Ovary (tissue), 9 donors: ENCODE measurements around the gene SGCA. TPM values are rescaled to one million over a fixed set of nuclear protein-coding genes. Genes with fewer than 3 reads are reported as not detected.
A peak's percentile ranks its signal among the peaks of the same experiment; 100 is the strongest.

Source experiments
- DNase-seq, 5 donors: peaks; one replicate each; pipeline ENCODE4 v3.0.0-alpha.2; 2019 to 2020
- H3K27ac ChIP-seq, 2 donors: fragments of 200-600 bp; one replicate each; pipeline versions ENCODE4 v1.5.1 to v1.8.0; 2019 to 2022
- H3K27me3 ChIP-seq: fragments of 200-600 bp; one replicate; pipeline ENCODE4 v1.8.0; 2022
- H3K36me3 ChIP-seq: fragments of 200-600 bp; sonication (generic); one replicate; pipeline ENCODE4 v1.5.1; 2019
- H3K4me1 ChIP-seq: one replicate; pipeline ENCODE4 v1.8.1; 2013; ENCODE audit warnings: mild to moderate bottlenecking, moderate library complexity; ENCODE audit not compliant: insufficient read depth
- H3K4me3 ChIP-seq: fragments of 200-600 bp; sonication (generic); one replicate; pipeline ENCODE4 v1.5.1; 2017
- H3K9me3 ChIP-seq, 2 donors: fragments of 200-600 bp in 1 of 2; sonication (generic) in 1 of 2; one replicate each; pipeline versions ENCODE4 v1.5.1 to v1.8.1; 2013 to 2019; ENCODE audit warnings: mild to moderate bottlenecking in 1 of 2, moderate library complexity in 1 of 2
- EP300 ChIP-seq: sonication (generic); formaldehyde crosslinking; IDR thresholded peaks from one replicate; pipeline ENCODE4 v1.6.1; 2017; ENCODE audit warnings: antibody characterized with exemption
- POLR2A ChIP-seq: fragments of 450-650 bp; IDR thresholded peaks from one replicate; pipeline ENCODE4 v1.6.1; 2017; ENCODE audit warnings: antibody characterized with exemption, mild to moderate bottlenecking, moderate library complexity
- WGBS, 3 donors: extraction: QIAGEN DNeasy Blood & Tissue Kit in 1 of 3; methylation state at CpG; one replicate each; pipeline versions ENCODE4 v1.1.5 to v1.1.7; 2013 to 2017; 5-methylcytosine and 5-hydroxymethylcytosine counted together
- intact Hi-C, 4 donors: fragments of 100-400 bp; cut with DNase I; formaldehyde crosslinking; loops; one replicate each; pipeline versions ENCODE4 v1.11.0 to v1.15.1; 2022 to 2023
- polyA plus RNA-seq, 2 donors: library from polyadenylated mRNA; stranded (reverse); fragments of 200-250 nt in 1 of 2; fragments of 350-450 nt in 1 of 2; fragmentation: Illumina TruSeq in 1 of 2; extraction: RNeasy Lipid Tissue Mini Kit (QIAGEN cat#74804) in 1 of 2; gene quantifications; one replicate each; pipeline ENCODE4 v1.2.3, GENCODE V29; 2013 to 2014
- total RNA-seq, 7 donors: library from RNA; depleted of rRNA in 2 of 7; stranded (reverse); fragments of >200 nt in 2 of 7; fragmentation: NEBNext Ultra II Directional in 3 of 7; extraction: Animal tissue kit (Norgen Biotek cat#: 25700) in 3 of 7; gene quantifications; one replicate each; pipeline versions ENCODE4 v1.1.0 to v1.2.4, GENCODE V29; 2016 to 2023
- TF ChIP-seq, protein P1 (sequence below), 3 donors: fragments of 450-650 bp in 2 of 3; fragments of 200-600 bp in 1 of 3; IDR thresholded peaks; one replicate each; pipeline versions ENCODE4 v1.5.1 to v1.8.0; 2016 to 2022; ENCODE audit warnings: antibody characterized with exemption in 3 of 3, mild to moderate bottlenecking in 1 of 3
- donor health status: DM: no; HTN: no; CAD: no; lungs with moderate emphysema.
- donor health status: DM: no; HTN: no; CAD: no.
- donor health status: Bipolar disorder and iron deficiency.
- donor health status: DM: yes; HTN: yes; CAD: no.
- donor health status: DM: no; HTN: no; CAD: no.
- donor health status: DM: yes; HTN: yes; CAD: no.

SGCA gene
- total and polyA plus RNA-seq, 9 donors, result 0.48 to 3.4 (median 2.2) TPM

DNA sequence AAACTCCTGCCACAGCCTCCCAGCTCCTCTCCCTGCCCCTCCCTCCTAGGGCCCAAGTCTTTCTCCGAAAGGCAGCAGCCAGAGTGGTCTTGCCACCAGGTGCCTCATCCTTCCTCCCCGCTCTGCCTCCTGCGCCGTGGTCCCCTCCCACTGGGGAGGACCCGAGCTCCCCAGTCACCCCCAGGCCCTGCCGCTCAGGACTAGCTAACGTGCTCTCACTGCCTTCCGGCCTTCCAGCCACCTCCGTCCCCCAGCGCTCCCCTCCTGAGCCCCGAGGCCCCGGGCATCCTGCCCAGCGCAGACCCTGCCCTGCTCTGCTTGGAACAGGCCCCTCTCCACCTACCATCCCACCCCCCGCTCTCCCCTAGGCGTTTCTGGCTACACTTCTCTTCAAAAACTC, 55.0 kb downstream of the SGCA start:
- peaks cover 16% of the 10 kb centered on the region for H3K4me1 ChIP-seq

DNA sequence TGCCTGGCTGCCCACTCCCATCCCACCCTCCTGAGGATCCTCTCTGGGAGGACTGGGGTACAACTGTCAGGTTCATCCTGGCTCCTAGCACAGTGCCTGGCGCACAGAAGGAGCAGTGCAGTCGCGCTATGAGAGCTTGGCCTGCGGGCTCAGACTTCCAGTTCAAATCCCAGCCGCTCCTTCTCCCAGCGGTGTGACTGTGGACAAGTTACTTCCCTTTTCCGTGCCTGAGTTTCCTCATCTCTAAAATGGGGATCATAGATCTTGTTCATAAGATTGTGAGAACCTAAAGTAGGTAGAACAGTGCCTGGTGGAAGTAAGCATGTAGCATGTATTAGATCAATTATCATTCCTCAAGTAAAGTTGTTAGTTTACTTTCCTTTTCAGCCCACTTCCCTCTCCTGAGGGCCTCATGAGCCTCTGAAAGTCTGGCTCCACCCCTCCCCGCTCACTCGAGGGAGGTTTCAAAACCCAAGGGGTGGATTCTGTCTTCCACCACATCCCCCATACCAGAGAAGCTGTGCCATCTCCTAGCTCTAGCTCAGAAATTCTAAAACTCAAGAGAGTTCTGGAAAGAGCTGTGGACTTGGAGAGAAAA, 55.6 kb downstream of the SGCA start:
- 79 to 81% (median 80%) methylated on average over 9 of the region's 9 CpGs for WGBS, 3 donors

More for the DNA sequence above, 55.0 kb downstream of the SGCA start:
- WGBS, 3 donors, result 80 to 88% (median 84%) methylated on average over 15 of the region's 15 CpGs
- no peaks in the 10 kb centered on the region for H3K9me3 ChIP-seq
- peak in 3 of 5 donors; percentile 34 to 56 (median 52) for DNase-seq
- peak overlapping the region in 1 of 2 donors; percentile 78 for H3K27ac ChIP-seq
- TF ChIP-seq EP300, result no peak
- H3K4me3 ChIP-seq, result no peak overlapping the region
- intact Hi-C loops, result loop anchor here in 1 of 4 donors (5.0 kb wide), 1 partner anchor 36 kb away; no protein-coding TSS in a partner anchor
- H3K27me3 ChIP-seq, result no peaks in the 10 kb centered on the region
- no peaks in the 10 kb centered on the region for H3K36me3 ChIP-seq

DNA sequence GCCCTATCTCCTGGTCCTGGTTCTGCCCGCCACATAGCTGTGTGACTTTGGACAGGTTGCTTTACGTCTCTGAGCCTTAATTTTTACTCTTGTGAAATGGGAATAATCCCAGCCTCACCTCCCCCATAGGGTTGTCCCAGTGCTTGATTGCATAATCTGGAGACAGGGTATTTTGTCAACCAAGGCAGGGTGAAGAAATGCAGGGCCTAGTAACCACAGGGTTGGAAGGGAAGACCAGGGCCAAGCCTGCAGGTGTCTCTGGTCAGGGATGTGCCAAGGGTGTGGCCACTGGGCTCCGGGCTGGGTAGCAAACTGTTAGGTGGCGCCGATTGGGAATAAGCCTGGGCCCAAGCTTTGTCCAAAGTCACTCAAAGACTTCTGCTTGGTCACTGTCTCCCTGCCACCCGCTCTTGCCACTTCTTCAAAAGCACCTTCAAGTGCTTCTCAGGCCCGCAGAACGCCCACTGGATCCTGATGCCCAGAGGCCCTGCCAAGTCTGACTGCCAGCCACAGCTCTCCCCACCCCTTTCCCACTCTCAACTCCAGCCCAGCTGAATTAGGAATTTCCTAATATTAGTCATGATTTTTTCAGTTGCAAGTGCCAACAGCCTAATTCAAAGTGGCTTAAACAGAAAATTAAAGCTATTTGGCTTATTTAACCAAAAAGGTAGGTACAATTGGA, 56.2 kb downstream of the SGCA start:
- intact Hi-C loops, result loop anchor here in 1 of 4 donors (5.0 kb wide), 1 partner anchor 35 kb away; no protein-coding TSS in a partner anchor

More for the DNA sequence above, 55.6 kb downstream of the SGCA start:
- peaks cover 16% of the 10 kb centered on the region for H3K4me1 ChIP-seq
- H3K4me3 ChIP-seq, result no peak overlapping the region
- intact Hi-C loops, result loop anchor here in 1 of 4 donors (5.0 kb wide), 1 partner anchor 36 kb away; no protein-coding TSS in a partner anchor
- H3K36me3 ChIP-seq, result no peaks in the 10 kb centered on the region
- peak overlapping the region; percentile 33 to 53 for H3K27ac ChIP-seq
- TF ChIP-seq POLR2A (no peak), EP300 (no peak)
- TF ChIP-seq, protein P1, sequence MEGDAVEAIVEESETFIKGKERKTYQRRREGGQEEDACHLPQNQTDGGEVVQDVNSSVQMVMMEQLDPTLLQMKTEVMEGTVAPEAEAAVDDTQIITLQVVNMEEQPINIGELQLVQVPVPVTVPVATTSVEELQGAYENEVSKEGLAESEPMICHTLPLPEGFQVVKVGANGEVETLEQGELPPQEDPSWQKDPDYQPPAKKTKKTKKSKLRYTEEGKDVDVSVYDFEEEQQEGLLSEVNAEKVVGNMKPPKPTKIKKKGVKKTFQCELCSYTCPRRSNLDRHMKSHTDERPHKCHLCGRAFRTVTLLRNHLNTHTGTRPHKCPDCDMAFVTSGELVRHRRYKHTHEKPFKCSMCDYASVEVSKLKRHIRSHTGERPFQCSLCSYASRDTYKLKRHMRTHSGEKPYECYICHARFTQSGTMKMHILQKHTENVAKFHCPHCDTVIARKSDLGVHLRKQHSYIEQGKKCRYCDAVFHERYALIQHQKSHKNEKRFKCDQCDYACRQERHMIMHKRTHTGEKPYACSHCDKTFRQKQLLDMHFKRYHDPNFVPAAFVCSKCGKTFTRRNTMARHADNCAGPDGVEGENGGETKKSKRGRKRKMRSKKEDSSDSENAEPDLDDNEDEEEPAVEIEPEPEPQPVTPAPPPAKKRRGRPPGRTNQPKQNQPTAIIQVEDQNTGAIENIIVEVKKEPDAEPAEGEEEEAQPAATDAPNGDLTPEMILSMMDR (IDR thresholded peaks at IDR 0.05), result no peak
- no peaks in the 10 kb centered on the region for H3K27me3 ChIP-seq
- H3K9me3 ChIP-seq, result no peaks in the 10 kb centered on the region
- DNase-seq, result peak in 1 of 5 donors; percentile 54

DNA sequence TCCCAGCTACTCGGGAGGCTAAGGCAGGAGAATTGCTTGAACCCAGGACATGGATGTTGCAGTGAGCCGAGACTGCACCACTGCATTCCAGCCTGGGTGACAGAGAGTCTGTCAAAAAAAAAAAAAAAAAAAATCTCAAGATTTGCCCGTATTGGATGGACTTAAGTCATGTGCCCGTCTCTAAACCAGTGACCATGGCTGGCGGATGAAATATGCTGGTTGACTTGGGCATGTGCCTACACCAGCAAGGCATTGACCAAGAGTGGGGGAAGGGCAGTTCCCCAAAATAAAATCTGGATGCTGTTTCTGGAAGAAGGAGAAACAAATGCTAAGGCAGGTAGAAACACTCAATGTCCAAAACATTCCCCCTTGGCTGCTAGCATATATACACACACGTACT, 57.1 kb downstream of the SGCA start:
- Histone ChIP-seq H3K9me3 (no peaks in the 10 kb centered on the region), H3K27ac (peak overlapping the region in 1 of 2 donors; percentile 33), H3K4me3 (no peak overlapping the region), H3K4me1 (peaks cover 12% of the 10 kb centered on the region), H3K27me3 (no peaks in the 10 kb centered on the region), H3K36me3 (no peaks in the 10 kb centered on the region)
- DNase-seq, result peak in 1 of 5 donors; percentile 27
- intact Hi-C loops, result loop anchor here in 1 of 4 donors (5.0 kb wide), 1 partner anchor 34 kb away; no protein-coding TSS in a partner anchor
- 83 to 84% (median 83%) methylated on average over 6 of the region's 6 CpGs for WGBS, 3 donors
- no peak for TF ChIP-seq POLR2A
- TF ChIP-seq, protein P1 (IDR thresholded peaks at IDR 0.05), result no peak
- no peak for TF ChIP-seq EP300

More for the DNA sequence above, 56.2 kb downstream of the SGCA start:
- Histone ChIP-seq H3K4me1 (peaks cover 16% of the 10 kb centered on the region), H3K27me3 (no peaks in the 10 kb centered on the region), H3K27ac (peak overlapping the region; percentile 33 to 53), H3K36me3 (no peaks in the 10 kb centered on the region), H3K4me3 (no peak overlapping the region), H3K9me3 (no peaks in the 10 kb centered on the region)
- TF ChIP-seq, protein P1 (IDR thresholded peaks at IDR 0.05), result no peak
- TF ChIP-seq POLR2A (no peak), EP300 (no peak)
- peak; percentile 58 to 72 (median 66) for DNase-seq
- 60 to 65% (median 65%) methylated on average over 8 of the region's 8 CpGs for WGBS, 3 donors

Other genes with a start within 250 kb of the SGCA start
- gene DLX4, start 196.8 kb upstream of the SGCA start, total RNA-seq, result under 1 TPM in 1 of 7 donors, not detected in 6; 0.10 TPM
- gene DLX4, start 196.8 kb upstream of the SGCA start, polyA plus RNA-seq, result not detected
- 1 to 10 TPM in 1 of 7 donors, under 1 TPM in 5, not detected in 1; 0.11 to 1.3 (median 0.41) TPM for gene DLX3, start 170.8 kb upstream of the SGCA start, total RNA-seq
- gene DLX3, start 170.8 kb upstream of the SGCA start, polyA plus RNA-seq, result under 1 TPM; 0.10 to 0.23 TPM
- 100 to 1,000 TPM in 1 of 7 donors, 10 to 100 TPM in 6; 23.6 to 132 (median 41.7) TPM for gene ITGA3, start 109.9 kb upstream of the SGCA start, total RNA-seq
- 10 to 100 TPM; 28.2 to 34.2 TPM for gene ITGA3, start 109.9 kb upstream of the SGCA start, polyA plus RNA-seq
- 10 to 100 TPM; 36.5 to 83.2 (median 54.7) TPM for gene PDK2, start 70.7 kb upstream of the SGCA start, total RNA-seq
- gene PDK2, start 70.7 kb upstream of the SGCA start, polyA plus RNA-seq, result 10 to 100 TPM; 51.2 to 82.7 TPM
- 1 to 10 TPM in 5 of 7 donors, under 1 TPM in 2; 0.36 to 4.9 (median 1.7) TPM for gene SAMD14, start 35.8 kb upstream of the SGCA start, total RNA-seq
- gene SAMD14, start 35.8 kb upstream of the SGCA start, polyA plus RNA-seq, result 1 to 10 TPM in 1 of 2 donors, under 1 TPM in 1; 0.77 to 2.2 TPM
- 100 to 1,000 TPM in 1 of 7 donors, 10 to 100 TPM in 6; 14.8 to 109 (median 75.4) TPM for gene PPP1R9B, start 15.3 kb upstream of the SGCA start, total RNA-seq
- 10 to 100 TPM; 17.8 to 33.0 TPM for gene PPP1R9B, start 15.3 kb upstream of the SGCA start, polyA plus RNA-seq
- 1,000 to 10,000 TPM in 1 of 7 donors, 100 to 1,000 TPM in 5, 10 to 100 TPM in 1; 71.2 to 1,087 (median 550) TPM for gene COL1A1, start 35.6 kb downstream of the SGCA start, total RNA-seq
- gene COL1A1, start 35.6 kb downstream of the SGCA start, polyA plus RNA-seq, result 100 to 1,000 TPM; 260 to 321 TPM
- gene TMEM92, start 108.5 kb downstream of the SGCA start, total RNA-seq, result 1 to 10 TPM in 6 of 7 donors, under 1 TPM in 1; 0.34 to 3.5 (median 1.6) TPM
- gene TMEM92, start 108.5 kb downstream of the SGCA start, polyA plus RNA-seq, result 1 to 10 TPM in 1 of 2 donors, under 1 TPM in 1; 0.32 to 2.5 TPM
- 10 to 100 TPM; 17.9 to 34.1 (median 28.7) TPM for gene XYLT2, start 180.1 kb downstream of the SGCA start, total RNA-seq
- 10 to 100 TPM in 1 of 2 donors, 1 to 10 TPM in 1; 5.2 to 17.2 TPM for gene XYLT2, start 180.1 kb downstream of the SGCA start, polyA plus RNA-seq
- 10 to 100 TPM; 38.7 to 60.2 (median 47.7) TPM for gene MRPL27, start 207.2 kb downstream of the SGCA start, total RNA-seq
- gene MRPL27, start 207.2 kb downstream of the SGCA start, polyA plus RNA-seq, result 10 to 100 TPM; 53.6 to 74.8 TPM
- 1 to 10 TPM in 2 of 7 donors, under 1 TPM in 5; 0.46 to 1.3 (median 0.88) TPM for gene EME1, start 207.2 kb downstream of the SGCA start, total RNA-seq
- 1 to 10 TPM in 1 of 2 donors, under 1 TPM in 1; 0.63 to 1.4 TPM for gene EME1, start 207.2 kb downstream of the SGCA start, polyA plus RNA-seq
- gene LRRC59, start 231.5 kb downstream of the SGCA start, total RNA-seq, result 10 to 100 TPM; 18.4 to 64.5 (median 41.0) TPM
- 10 to 100 TPM; 22.5 to 71.4 TPM for gene LRRC59, start 231.5 kb downstream of the SGCA start, polyA plus RNA-seq